ENCODE results near the gene CLCN6. TPM values are rescaled to one million over a fixed set of nuclear protein-coding genes. Genes with fewer than 3 reads are reported as not detected.

Gene CLCN6
- polyA plus RNA-seq, 1 donor from 2014 or later: 12.5 TPM

GRCh38 chr1:11778336-11778735 is 27.7 kb upstream of the CLCN6 start:
- no peaks in the 10 kb centered on the region for H4K20me1 ChIP-seq (ENCODE audit: insufficient read depth)
- no peak overlapping the region for H3K4me2 ChIP-seq (ENCODE audit: low read length)
- H3K9me2 ChIP-seq (ENCODE audit: insufficient read depth, low read length): no peaks in the 10 kb centered on the region
- H3K27ac ChIP-seq (ENCODE audit: low read length): no peak overlapping the region
- no peaks in the 10 kb centered on the region for H3F3A ChIP-seq (ENCODE audit: insufficient read depth, low read length, poor library complexity, severe bottlenecking)
- H3K79me2 ChIP-seq (replicated peaks; ENCODE audit: insufficient read depth, low read length): no peaks in the 10 kb centered on the region
- H3K4me3 ChIP-seq (ENCODE audit: low read length): no peak overlapping the region
- no peaks in the 10 kb centered on the region for H3K9me3 ChIP-seq (ENCODE audit: low read length)
- H3K27me3 ChIP-seq (ENCODE audit: insufficient read depth, low read depth, low read length): no peaks in the 10 kb centered on the region
- no peak overlapping the region for H3K9ac ChIP-seq (ENCODE audit: low read length)
- no peak overlapping the region for H2AFZ ChIP-seq (ENCODE audit: low read depth, low read length)
- H3K36me3 ChIP-seq (ENCODE audit: insufficient read depth, low read length): no peaks in the 10 kb centered on the region
- TF ChIP-seq CTCF (IDR thresholded peaks at IDR 0.05; ENCODE audit: poor library complexity, severe bottlenecking): no peak
- TF ChIP-seq REST (IDR thresholded peaks at IDR 0.05; ENCODE audit: borderline replicate concordance): no peak
- no peak for TF ChIP-seq POLR2AphosphoS5 (IDR thresholded peaks at IDR 0.05)
- TF ChIP-seq MXI1 (conservative IDR thresholded peaks at IDR 0.05; ENCODE audit: poor library complexity, severe bottlenecking): no peak
- no peak for TF ChIP-seq RAD21 (conservative IDR thresholded peaks at IDR 0.05)
- TF ChIP-seq EZH2 (IDR thresholded peaks at IDR 0.05; ENCODE audit: borderline replicate concordance, insufficient read depth, low read length, poor library complexity, severe bottlenecking): no peak
- no peak for TF ChIP-seq SMC3 (conservative IDR thresholded peaks at IDR 0.05; ENCODE audit: poor library complexity)
- no peak for TF ChIP-seq TAF1 (IDR thresholded peaks at IDR 0.05; ENCODE audit: low read depth)
- TF ChIP-seq EP300 (conservative IDR thresholded peaks at IDR 0.05; ENCODE audit: poor library complexity, severe bottlenecking): no peak

- no peak for TF ChIP-seq REST (IDR thresholded peaks at IDR 0.05; ENCODE audit: borderline replicate concordance)
- no peak for TF ChIP-seq EP300 (conservative IDR thresholded peaks at IDR 0.05; ENCODE audit: poor library complexity, severe bottlenecking)
- no peak for TF ChIP-seq TAF1 (IDR thresholded peaks at IDR 0.05; ENCODE audit: low read depth)
- TF ChIP-seq CTCF (IDR thresholded peaks at IDR 0.05; ENCODE audit: poor library complexity, severe bottlenecking): no peak
- TF ChIP-seq POLR2AphosphoS5 (IDR thresholded peaks at IDR 0.05): no peak
- TF ChIP-seq MXI1 (conservative IDR thresholded peaks at IDR 0.05; ENCODE audit: poor library complexity, severe bottlenecking): no peak
- no peak for TF ChIP-seq SMC3 (conservative IDR thresholded peaks at IDR 0.05; ENCODE audit: poor library complexity)
- no peak for TF ChIP-seq RAD21 (conservative IDR thresholded peaks at IDR 0.05)
- no peak for TF ChIP-seq EZH2 (IDR thresholded peaks at IDR 0.05; ENCODE audit: borderline replicate concordance, insufficient read depth, low read length, poor library complexity, severe bottlenecking)
- Histone ChIP-seq H3K4me2 (ENCODE audit: low read length) (no peak overlapping the region), H3K9me2 (ENCODE audit: insufficient read depth, low read length) (no peaks in the 10 kb centered on the region), H3K27me3 (ENCODE audit: insufficient read depth, low read depth, low read length) (no peaks in the 10 kb centered on the region), H3K79me2 (replicated peaks; ENCODE audit: insufficient read depth, low read length) (no peaks in the 10 kb centered on the region), H3K36me3 (ENCODE audit: insufficient read depth, low read length) (no peaks in the 10 kb centered on the region), H4K20me1 (ENCODE audit: insufficient read depth) (no peaks in the 10 kb centered on the region), H2AFZ (ENCODE audit: low read depth, low read length) (no peak overlapping the region), H3K4me3 (ENCODE audit: low read length) (no peak overlapping the region), H3K9me3 (ENCODE audit: low read length) (no peaks in the 10 kb centered on the region), H3F3A (ENCODE audit: insufficient read depth, low read length, poor library complexity, severe bottlenecking) (no peaks in the 10 kb centered on the region), H3K27ac (ENCODE audit: low read length) (no peak overlapping the region), H3K9ac (ENCODE audit: low read length) (no peak overlapping the region)
Measured at GRCh38 chr1:11778844-11779623, 27.0 kb upstream of the CLCN6 start.
